CD8-positive, alpha-beta memory T cell (primary cell): ENCODE measurements around the gene BRD3OS. TPM values are rescaled to one million over a fixed set of nuclear protein-coding genes. Genes with fewer than 3 reads are reported as not detected.

Experiments used
- CTCF ChIA-PET: fragments of 350-600 bp; sonication (Branson Sonifier 250); formaldehyde crosslinking; loops from one replicate; lab custom pipeline; 2021; ENCODE audit warnings: antibody characterized with exemption; lab: Charles Lee
- POLR2A ChIA-PET: fragments of 350-600 bp; sonication (Branson Sonifier 250); formaldehyde crosslinking; loops from one replicate; lab custom pipeline; 2021; ENCODE audit warnings: antibody characterized with exemption; lab: Charles Lee
- DNase-seq, 5 donors: peaks; one replicate each; pipeline versions ENCODE4 v3.0.0 to v3.0.0-alpha.2; 2020 to 2022; ENCODE audit warnings: mixed read lengths in 1 of 5
- H3K27ac ChIP-seq: one replicate; pipeline ENCODE4 v1.7.0; 2013; ENCODE audit warnings: low read depth, mild to moderate bottlenecking, low read length, moderate library complexity
- H3K27me3 ChIP-seq: 2 replicates; pipeline ENCODE4 v1.7.0; 2013; ENCODE audit warnings: low read length, mild to moderate bottlenecking; ENCODE audit not compliant: insufficient read depth, poor library complexity, severe bottlenecking
- H3K36me3 ChIP-seq: 2 replicates; pipeline ENCODE4 v1.7.0; 2013; ENCODE audit warnings: mild to moderate bottlenecking, low read length, moderate library complexity; ENCODE audit not compliant: insufficient read depth
- H3K4me1 ChIP-seq: 2 replicates; pipeline ENCODE4 v1.7.0; 2013; ENCODE audit warnings: mild to moderate bottlenecking, low read length, moderate library complexity; ENCODE audit not compliant: insufficient read depth
- H3K4me3 ChIP-seq: 2 replicates; pipeline ENCODE4 v1.7.0; 2013; ENCODE audit warnings: mild to moderate bottlenecking, low read length
- H3K9me3 ChIP-seq: 2 replicates; pipeline ENCODE4 v1.7.0; 2013; ENCODE audit warnings: mild to moderate bottlenecking, low read length
- H3K27ac Mint-ChIP-seq, 8 donors: one replicate each; pipeline ENCODE4 v1.8.0; 2020 to 2021; ENCODE audit warnings: mixed read lengths in 8 of 8, mild to moderate bottlenecking in 6 of 8, inconsistent platforms in 3 of 8, moderate library complexity in 3 of 8
- H3K27me3 Mint-ChIP-seq, 2 donors: one replicate each; pipeline ENCODE4 v1.8.0; 2020 to 2021; ENCODE audit warnings: mixed read lengths in 2 of 2, mild to moderate bottlenecking in 1 of 2, moderate library complexity in 1 of 2
- H3K36me3 Mint-ChIP-seq, 3 donors: one replicate each; pipeline ENCODE4 v1.8.0; 2020 to 2021; ENCODE audit warnings: mixed read lengths in 3 of 3, inconsistent platforms in 1 of 3, mild to moderate bottlenecking in 1 of 3
- H3K4me1 Mint-ChIP-seq, 3 donors: one replicate each; pipeline ENCODE4 v1.8.0; 2020 to 2021; ENCODE audit warnings: mixed read lengths in 3 of 3, inconsistent platforms in 1 of 3, mild to moderate bottlenecking in 1 of 3
- H3K4me3 Mint-ChIP-seq, 7 donors: one replicate each; pipeline ENCODE4 v1.8.0; 2020 to 2021; ENCODE audit warnings: mixed read lengths in 7 of 7, mild to moderate bottlenecking in 6 of 7, moderate library complexity in 4 of 7, inconsistent platforms in 2 of 7
- H3K9me3 Mint-ChIP-seq, 5 donors: one replicate each; pipeline ENCODE4 v1.8.0; 2020 to 2022; ENCODE audit warnings: mixed read lengths in 5 of 5, mild to moderate bottlenecking in 3 of 5, moderate library complexity in 2 of 5, inconsistent platforms in 1 of 5
- polyA plus RNA-seq: library from polyadenylated mRNA; unstranded; fragments of 300-500 nt; fragmentation: Illumina TruSeq; gene quantifications from one replicate; pipeline ENCODE4 v1.2.3, GENCODE V29; 2021
- total RNA-seq, 2 experiments: library from RNA; stranded (reverse); gene quantifications; one replicate each; pipeline ENCODE4 v1.2.3, GENCODE V29; 2021

The BRD3OS gene, protein sequence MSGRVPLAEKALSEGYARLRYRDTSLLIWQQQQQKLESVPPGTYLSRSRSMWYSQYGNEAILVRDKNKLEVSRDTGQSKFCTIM
- total RNA-seq, result 10 to 100 TPM; 15.4 TPM
- 26.2 TPM for polyA plus RNA-seq

- Mint-ChIP-seq H3K4me1 (peaks cover 7 to 26% (median 15%) of the 10 kb centered on the region in 3 donors), H3K27ac (peak within 1 kb of the TSS; percentile 24 to 88 (median 58)), H3K9me3 (no peaks in the 10 kb centered on the region), H3K36me3 (peaks cover 0 to 12% (median 0%) of the 10 kb centered on the region in 3 donors), H3K27me3 (no peaks in the 10 kb centered on the region), H3K4me3 (peak within 1 kb of the TSS; percentile 70 to 89 (median 78))
- peaks cover 9% of the 10 kb centered on the region for H3K4me1 ChIP-seq
- H3K4me3 ChIP-seq, result peak within 1 kb of the TSS; percentile 70
- no peaks in the 10 kb centered on the region for H3K27me3 ChIP-seq
- no peaks in the 10 kb centered on the region for H3K9me3 ChIP-seq
- CTCF ChIA-PET, result interaction anchor here (0.8 to 1.9 kb wide), 5 partner anchors 9 to 111 kb away, joined by 3 to 5 read pairs (median 4); partner anchors contain the start of gene WDR5
- DNase-seq, result peak; percentile 87 to 95 (median 90)
- POLR2A ChIA-PET, result interaction anchor here (0.6 to 2.4 kb wide), 5 partner anchors 8 to 408 kb away, joined by 5 to 13 read pairs (median 8); partner anchors contain the start of gene WDR5
- H3K36me3 ChIP-seq, result no peaks in the 10 kb centered on the region
- H3K27ac ChIP-seq, result peak within 1 kb of the TSS; percentile 64
These were observed at the start of gene BRD3OS for GRCh38 chr9:134024828-134025605. TSS of gene BRD3OS (plus strand) at chr9:134025481. CDS start at chr9:134026748, 1,267 bp downstream.

DNA sequence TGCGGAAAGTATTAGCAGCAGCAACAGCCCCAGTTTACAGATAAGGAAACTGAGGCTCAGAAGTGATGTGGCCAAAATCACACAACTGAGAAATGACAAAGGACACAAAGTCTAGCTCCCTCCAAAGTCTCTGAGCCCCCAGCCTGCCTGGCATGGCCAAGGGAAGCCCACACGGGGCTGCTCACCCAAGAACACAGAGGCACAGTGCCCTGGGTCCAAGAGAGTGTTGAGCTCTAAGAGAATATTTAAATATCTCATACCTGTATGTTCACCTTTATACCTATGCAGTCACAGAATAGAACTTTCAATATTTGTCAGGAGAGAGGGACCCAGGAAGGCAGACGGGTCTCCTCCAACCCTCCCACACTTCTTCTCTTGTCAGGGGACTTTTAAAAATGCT is 49.8 kb upstream of the BRD3OS start:
- Mint-ChIP-seq H3K27me3 (no peaks in the 10 kb centered on the region), H3K27ac (no peak overlapping the region), H3K4me3 (no peak overlapping the region), H3K36me3 (no peaks in the 10 kb centered on the region), H3K4me1 (no peaks in the 10 kb centered on the region), H3K9me3 (no peaks in the 10 kb centered on the region)
- Histone ChIP-seq H3K4me1 (no peaks in the 10 kb centered on the region), H3K36me3 (no peaks in the 10 kb centered on the region), H3K27ac (no peak overlapping the region), H3K4me3 (no peak overlapping the region), H3K27me3 (no peaks in the 10 kb centered on the region), H3K9me3 (no peaks in the 10 kb centered on the region)
- peak in 1 of 5 donors; percentile 24 for DNase-seq
- CTCF ChIA-PET, result no interaction called here
- POLR2A ChIA-PET, result no interaction called here

DNA sequence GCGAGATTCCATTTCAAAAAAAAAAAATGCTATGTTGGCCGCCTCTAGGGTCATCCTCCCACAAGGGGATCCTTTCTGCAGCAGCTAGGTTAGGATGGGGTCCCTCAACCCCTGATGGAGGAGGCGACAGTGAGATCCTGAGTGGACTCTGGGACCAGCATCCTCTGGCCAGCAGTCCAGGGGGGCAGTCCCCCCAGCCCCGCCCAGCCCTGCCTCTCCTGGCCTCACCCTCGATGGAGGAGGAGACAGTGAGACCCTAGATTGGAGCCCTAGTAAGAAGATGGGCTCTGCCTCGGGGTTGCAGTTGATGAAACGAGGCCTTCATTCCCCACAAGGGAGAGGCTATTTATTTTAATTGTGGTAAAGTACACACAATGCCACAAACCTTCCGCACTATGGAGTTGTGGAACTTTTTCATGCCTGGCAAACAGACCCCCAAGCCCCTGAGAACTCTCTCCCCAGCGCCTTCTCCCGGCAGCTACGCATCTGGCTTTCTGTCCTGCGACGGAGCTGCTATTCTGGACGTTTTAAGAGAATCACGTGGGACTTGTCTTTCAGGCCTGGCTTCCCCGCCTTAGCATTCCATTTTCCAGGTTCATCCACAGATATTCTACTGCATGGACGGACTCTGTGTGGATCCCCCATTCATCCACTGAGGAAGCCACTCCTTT is 49.0 kb upstream of the BRD3OS start:
- CTCF ChIA-PET, result no interaction called here

DNA sequence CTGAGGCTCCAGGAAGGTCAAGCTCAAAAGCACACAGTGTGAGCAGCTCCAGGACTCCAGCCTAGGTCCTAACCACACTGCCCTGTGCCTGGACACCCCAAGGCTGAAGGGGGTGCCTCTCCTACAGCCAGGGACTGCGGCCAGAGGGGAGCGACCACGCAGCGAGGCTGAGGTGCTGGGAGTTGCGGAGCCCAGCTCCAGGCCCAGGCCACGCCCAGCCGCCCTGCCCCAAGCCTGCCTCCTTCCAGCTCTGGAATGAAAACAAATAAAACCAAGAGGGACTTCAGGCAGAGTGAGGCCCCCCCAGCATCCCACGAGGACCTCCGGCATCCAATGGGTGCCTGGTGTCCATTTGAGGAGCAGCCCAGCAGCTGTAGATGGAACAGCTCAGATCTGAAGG is 48.4 kb upstream of the BRD3OS start:
- no peaks in the 10 kb centered on the region for H3K9me3 Mint-ChIP-seq
- H3K27me3 ChIP-seq, result no peaks in the 10 kb centered on the region
- DNase-seq, result peak in 1 of 5 donors; percentile 14
- no peaks in the 10 kb centered on the region for H3K9me3 ChIP-seq
- CTCF ChIA-PET, result no interaction called here
- no peaks in the 10 kb centered on the region for H3K36me3 ChIP-seq
- no peak overlapping the region for H3K4me3 Mint-ChIP-seq
- H3K27ac ChIP-seq, result no peak overlapping the region
- peaks cover 0 to 4% of the 10 kb centered on the region in 2 donors for H3K27me3 Mint-ChIP-seq
- H3K4me3 ChIP-seq, result no peak overlapping the region
- no peaks in the 10 kb centered on the region for H3K36me3 Mint-ChIP-seq
- POLR2A ChIA-PET, result no interaction called here
- H3K4me1 ChIP-seq, result no peaks in the 10 kb centered on the region
- no peak overlapping the region for H3K27ac Mint-ChIP-seq
- no peaks in the 10 kb centered on the region for H3K4me1 Mint-ChIP-seq

More for the DNA sequence above, 49.0 kb upstream of the BRD3OS start:
- no peaks in the 10 kb centered on the region for H3K27me3 ChIP-seq
- H3K9me3 Mint-ChIP-seq, result no peaks in the 10 kb centered on the region
- no peak overlapping the region for H3K27ac ChIP-seq
- H3K4me1 Mint-ChIP-seq, result no peaks in the 10 kb centered on the region
- H3K27me3 Mint-ChIP-seq, result peaks cover 0 to 4% of the 10 kb centered on the region in 2 donors
- no peaks in the 10 kb centered on the region for H3K36me3 ChIP-seq
- no peak overlapping the region for H3K4me3 ChIP-seq
- H3K4me1 ChIP-seq, result no peaks in the 10 kb centered on the region
- POLR2A ChIA-PET, result no interaction called here
- H3K9me3 ChIP-seq, result no peaks in the 10 kb centered on the region
- H3K4me3 Mint-ChIP-seq, result no peak overlapping the region
- no peaks in the 10 kb centered on the region for H3K36me3 Mint-ChIP-seq
- no peak overlapping the region for H3K27ac Mint-ChIP-seq
- DNase-seq, result peak in 1 of 5 donors; percentile 20

DNA sequence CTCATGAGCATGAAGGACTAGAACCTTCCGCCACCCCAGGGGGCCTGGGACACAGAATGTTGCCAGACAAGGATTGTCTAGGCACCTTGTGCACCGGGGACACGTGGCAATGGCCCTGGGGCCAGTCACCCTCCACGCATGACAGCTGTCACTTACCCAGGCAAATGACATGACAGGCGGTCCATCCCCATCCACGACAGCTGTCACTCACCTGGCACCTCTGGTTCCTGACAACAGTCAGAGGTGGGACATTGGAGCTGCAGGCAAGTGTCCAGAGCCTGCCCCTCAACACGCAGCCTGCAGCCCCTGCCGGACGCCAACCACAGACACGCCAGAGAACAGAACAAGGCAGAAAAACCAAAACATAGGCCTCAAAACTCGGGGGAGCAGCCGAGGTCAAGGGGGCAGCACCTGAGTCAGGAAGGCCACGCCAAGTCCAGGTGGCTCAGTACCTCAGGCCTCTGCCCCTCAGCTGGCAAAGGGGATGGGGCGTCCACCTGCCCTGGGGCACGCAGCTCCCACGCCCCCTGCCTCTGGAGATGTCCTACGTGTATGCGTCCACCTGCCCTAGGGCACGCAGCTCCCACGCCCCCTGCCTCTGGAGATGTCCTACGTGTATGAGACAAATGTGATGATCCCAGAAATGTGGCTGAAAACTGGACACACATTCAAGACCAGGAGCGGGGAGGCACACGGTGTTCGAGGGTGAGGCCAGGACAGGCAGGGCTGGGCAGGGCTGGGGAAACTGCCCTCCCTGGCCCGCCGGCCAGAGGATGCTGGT is 47.7 kb upstream of the BRD3OS start:
- H3K4me1 Mint-ChIP-seq, result no peaks in the 10 kb centered on the region
- Histone ChIP-seq H3K9me3 (no peaks in the 10 kb centered on the region), H3K4me3 (no peak overlapping the region), H3K36me3 (no peaks in the 10 kb centered on the region), H3K27ac (no peak overlapping the region), H3K27me3 (no peaks in the 10 kb centered on the region), H3K4me1 (no peaks in the 10 kb centered on the region)
- ChIA-PET POLR2A (no interaction called here), CTCF (no interaction called here)
- H3K9me3 Mint-ChIP-seq, result no peaks in the 10 kb centered on the region
- peaks cover 0 to 4% of the 10 kb centered on the region in 2 donors for H3K27me3 Mint-ChIP-seq
- H3K27ac Mint-ChIP-seq, result peak overlapping the region in 1 of 8 donors; percentile 87
- no peak overlapping the region for H3K4me3 Mint-ChIP-seq
- peak in 1 of 5 donors; percentile 45 for DNase-seq
- no peaks in the 10 kb centered on the region for H3K36me3 Mint-ChIP-seq

GRCh38 chr9:133978226-133978898 is 46.9 kb upstream of the BRD3OS start:
- H3K4me1 Mint-ChIP-seq, result no peaks in the 10 kb centered on the region
- CTCF ChIA-PET, result no interaction called here
- Histone ChIP-seq H3K27me3 (no peaks in the 10 kb centered on the region), H3K27ac (no peak overlapping the region), H3K4me1 (no peaks in the 10 kb centered on the region), H3K36me3 (no peaks in the 10 kb centered on the region), H3K9me3 (no peaks in the 10 kb centered on the region), H3K4me3 (no peak overlapping the region)
- POLR2A ChIA-PET, result no interaction called here
- no peaks in the 10 kb centered on the region for H3K36me3 Mint-ChIP-seq
- H3K27me3 Mint-ChIP-seq, result peaks cover 0 to 4% of the 10 kb centered on the region in 2 donors
- peak in 1 of 5 donors; percentile 25 for DNase-seq
- H3K4me3 Mint-ChIP-seq, result no peak overlapping the region
- H3K9me3 Mint-ChIP-seq, result no peaks in the 10 kb centered on the region
- no peak overlapping the region for H3K27ac Mint-ChIP-seq

DNA sequence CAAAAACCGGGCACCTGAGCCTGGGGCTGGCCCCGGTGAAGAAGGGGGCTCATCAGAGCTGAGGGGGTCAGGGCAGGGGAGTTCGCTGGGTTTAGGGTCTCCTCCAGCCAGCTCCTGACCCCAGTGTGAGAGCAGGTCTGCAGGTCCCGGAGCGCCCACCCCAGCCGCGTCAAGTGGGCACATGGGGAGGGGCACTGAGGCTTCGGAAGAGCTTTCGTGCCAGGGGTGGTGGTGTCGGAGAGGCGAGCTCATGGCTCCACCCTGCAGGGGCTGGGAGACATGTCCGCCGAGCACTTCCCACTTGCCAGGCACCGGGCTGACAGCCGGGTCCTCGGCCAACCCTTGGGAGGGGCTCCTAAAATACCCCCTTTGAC is 46.4 kb upstream of the BRD3OS start:
- Mint-ChIP-seq H3K4me1 (no peaks in the 10 kb centered on the region), H3K36me3 (no peaks in the 10 kb centered on the region), H3K9me3 (no peaks in the 10 kb centered on the region), H3K27ac (no peak overlapping the region), H3K27me3 (peaks cover 0 to 4% of the 10 kb centered on the region in 2 donors), H3K4me3 (no peak overlapping the region)
- H3K27me3 ChIP-seq, result no peaks in the 10 kb centered on the region
- no peaks in the 10 kb centered on the region for H3K4me1 ChIP-seq
- no peak overlapping the region for H3K4me3 ChIP-seq
- no peaks in the 10 kb centered on the region for H3K9me3 ChIP-seq
- no peaks in the 10 kb centered on the region for H3K36me3 ChIP-seq
- no peak overlapping the region for H3K27ac ChIP-seq
- ChIA-PET POLR2A (no interaction called here), CTCF (no interaction called here)
- no peak for DNase-seq
